ENCODE measurements around the gene CTF1. TPM values are rescaled to one million over a fixed set of nuclear protein-coding genes. Genes with fewer than 3 reads are reported as not detected.

Gene CTF1
- total RNA-seq, 1 donor from 2014 or later: 0.17 TPM

- no peak for DNase-seq
These were observed 14.1 kb downstream of the CTF1 start for GRCh38 chr16:30910427-30911029.

- no peak for DNase-seq
These were observed 16.5 kb downstream of the CTF1 start for GRCh38 chr16:30912794-30913412.

GRCh38 chr16:30914830-30915229 lies 18.4 kb downstream of the CTF1 start:
- DNase-seq: no peak

- DNase-seq: no peak
These were observed 22.2 kb downstream of the CTF1 start for GRCh38 chr16:30918614-30919013.

- no peak for DNase-seq
These were observed 24.5 kb downstream of the CTF1 start for GRCh38 chr16:30920891-30921290.

- DNase-seq: no peak
These were observed 25.0 kb downstream of the CTF1 start for GRCh38 chr16:30921459-30921747.

GRCh38 chr16:30921748-30922419 lies 25.5 kb downstream of the CTF1 start:
- DNase-seq: peak; percentile 94

GRCh38 chr16:30922420-30922959 lies 26.1 kb downstream of the CTF1 start:
- DNase-seq: peak; percentile 100

GRCh38 chr16:30922960-30923535 lies 26.6 kb downstream of the CTF1 start:
- peak; percentile 100 for DNase-seq

- DNase-seq: no peak
These were observed 27.2 kb downstream of the CTF1 start, which contains the start of gene FBXL19 for GRCh38 chr16:30923554-30924075. Gene FBXL19, plus strand, starts transcription at chr16:30923572. Its CDS starts 2,183 bp downstream, at chr16:30925755.

- no peak for DNase-seq
These were observed 27.9 kb downstream of the CTF1 start for GRCh38 chr16:30924076-30924912.

- DNase-seq: no peak
These were observed 28.7 kb downstream of the CTF1 start for GRCh38 chr16:30924913-30925631.

GRCh38 chr16:30925632-30925987 lies 29.2 kb downstream of the CTF1 start:
- no peak for DNase-seq

GRCh38 chr16:30925995-30926811 lies 29.8 kb downstream of the CTF1 start:
- DNase-seq: no peak

GRCh38 chr16:30926937-30927788 lies 30.7 kb downstream of the CTF1 start:
- DNase-seq: no peak

- peak; percentile 56 for DNase-seq
These were observed 31.5 kb downstream of the CTF1 start for GRCh38 chr16:30927789-30928378.

- no peak for DNase-seq
These were observed 32.0 kb downstream of the CTF1 start for GRCh38 chr16:30928390-30928789.

- no peak for DNase-seq
These were observed 32.8 kb downstream of the CTF1 start for GRCh38 chr16:30929167-30929566.

GRCh38 chr16:30930160-30930571 lies 33.8 kb downstream of the CTF1 start:
- no peak for DNase-seq
